Stimulated activated CD8-positive, alpha-beta memory T cell treated with anti-CD3 and anti-CD28 coated beads, Interleukin-7, amount 100 ng/mL, for 24 hours (primary cell): Measurements from ENCODE around the gene PAIP2.
A peak's percentile ranks its signal among the peaks of the same experiment; 100 is the strongest.
"Not testable (repeated sequence)": the region's sequence is repeated elsewhere in the genome, so short reads cannot be mapped to it uniquely, and the experiment has no call there.

Source experiments
- DNase-seq: peaks from one replicate; pipeline ENCODE4 v3.0.0-alpha.2; 2020; ENCODE audit warnings: low read depth

Gene PAIP2

GRCh38 chr5:139378941-139379361, 37.3 kb downstream of the PAIP2 start:
- DNase-seq, result no peak

GRCh38 chr5:139379626-139380449, 38.2 kb downstream of the PAIP2 start:
- DNase-seq, result no peak

- no peak for DNase-seq
These were observed 40.4 kb downstream of the PAIP2 start for GRCh38 chr5:139381837-139382761.

- DNase-seq, result no peak
These were observed 41.2 kb downstream of the PAIP2 start for GRCh38 chr5:139382807-139383206.

GRCh38 chr5:139383275-139383992, 41.8 kb downstream of the PAIP2 start, which contains the start of gene SLC23A1:
TSS of gene SLC23A1 (minus strand) at chr5:139383297. CDS start at chr5:139383253, 44 bp downstream.
- DNase-seq, result no peak

GRCh38 chr5:139383993-139384590, 42.4 kb downstream of the PAIP2 start:
- DNase-seq, result no peak

GRCh38 chr5:139384591-139385051, 43.0 kb downstream of the PAIP2 start:
- no peak for DNase-seq

GRCh38 chr5:139385061-139386049, 43.7 kb downstream of the PAIP2 start:
- no peak for DNase-seq

- no peak for DNase-seq
These were observed 44.4 kb downstream of the PAIP2 start for GRCh38 chr5:139386050-139386438.

GRCh38 chr5:139386956-139387355, 45.3 kb downstream of the PAIP2 start:
- DNase-seq, result not testable (repeated sequence)

- DNase-seq, result no peak
These were observed 46.0 kb downstream of the PAIP2 start for GRCh38 chr5:139387611-139388197.

GRCh38 chr5:139388198-139388821, 46.7 kb downstream of the PAIP2 start:
- no peak for DNase-seq

GRCh38 chr5:139389701-139390638, 48.3 kb downstream of the PAIP2 start, which contains the start of gene MZB1:
TSS of gene MZB1 (minus strand) at chr5:139389913. CDS start at chr5:139389856, 57 bp downstream.
- peak; percentile 31 for DNase-seq

GRCh38 chr5:139390639-139391569, 49.2 kb downstream of the PAIP2 start:
- no peak for DNase-seq

- no peak for DNase-seq
These were observed 50.1 kb downstream of the PAIP2 start for GRCh38 chr5:139391570-139392323.

GRCh38 chr5:139392324-139392677, 50.6 kb downstream of the PAIP2 start:
- no peak for DNase-seq
